Ecto neural progenitor cell (in vitro differentiated cells): ENCODE measurements around the gene TXN2.
"Not testable (repeated sequence)": the region's sequence is repeated elsewhere in the genome, so short reads cannot be mapped to it uniquely, and the experiment has no call there.

Experiments
- DNase-seq: peaks from one replicate; pipeline ENCODE4 v3.0.0-alpha.2; 2018; ENCODE audit warnings: low spot score

TXN2 gene

GRCh38 chr22:36481393-36482168 lies at the start of gene TXN2:
Gene TXN2, minus strand, starts transcription at chr22:36481640. Its CDS starts 803 bp downstream, at chr22:36480837.
- DNase-seq = peak; percentile 96

- peak; percentile 99 for DNase-seq
Observed at GRCh38 chr22:36528795-36529751, 47.6 kb upstream of the TXN2 start, which contains the start of gene EIF3D. Gene EIF3D, minus strand, starts transcription at chr22:36529166. Its CDS starts 3,045 bp downstream, at chr22:36526121.

- no peak for DNase-seq
Observed at GRCh38 chr22:36528341-36528740, 46.9 kb upstream of the TXN2 start.

GRCh38 chr22:36522662-36523061 lies 41.2 kb upstream of the TXN2 start:
- DNase-seq = no peak

- no peak for DNase-seq
Observed at GRCh38 chr22:36520423-36520822, 39.0 kb upstream of the TXN2 start.

GRCh38 chr22:36519906-36520305 lies 38.5 kb upstream of the TXN2 start:
- not testable (repeated sequence) for DNase-seq

- no peak for DNase-seq
Observed at GRCh38 chr22:36514766-36515165, 33.3 kb upstream of the TXN2 start.

- DNase-seq = no peak
Observed at GRCh38 chr22:36512991-36513390, 31.6 kb upstream of the TXN2 start.

GRCh38 chr22:36512333-36512732 lies 30.9 kb upstream of the TXN2 start:
- no peak for DNase-seq

GRCh38 chr22:36510966-36511881 lies 29.8 kb upstream of the TXN2 start:
- no peak for DNase-seq

- no peak for DNase-seq
Observed at GRCh38 chr22:36510384-36510783, 28.9 kb upstream of the TXN2 start.

GRCh38 chr22:36507518-36508010 lies 26.1 kb upstream of the TXN2 start:
- DNase-seq = no peak

GRCh38 chr22:36506637-36507517 lies 25.4 kb upstream of the TXN2 start, which contains the start of gene FOXRED2:
Gene FOXRED2, minus strand, starts transcription at chr22:36507040. Its CDS starts 618 bp downstream, at chr22:36506422.
- DNase-seq = peak; percentile 91

GRCh38 chr22:36505998-36506635 lies 24.7 kb upstream of the TXN2 start:
- no peak for DNase-seq

GRCh38 chr22:36497910-36498665 lies 16.6 kb upstream of the TXN2 start:
- DNase-seq = no peak

- DNase-seq = no peak
Observed at GRCh38 chr22:36493690-36494110, 12.3 kb upstream of the TXN2 start.

GRCh38 chr22:36492109-36492508 lies 10.7 kb upstream of the TXN2 start:
- no peak for DNase-seq

GRCh38 chr22:36491155-36491554 lies 9.7 kb upstream of the TXN2 start:
- DNase-seq = no peak
